Putamen (tissue), 1 donor: Measurements from ENCODE around the gene AK5.
"Not testable (repeated sequence)": the region's sequence is repeated elsewhere in the genome, so short reads cannot be mapped to it uniquely, and the experiment has no call there.

ENCODE experiments used
- DNase-seq: peaks from one replicate; pipeline ENCODE4 v3.0.0-alpha.2; 2016; ENCODE audit warnings: low spot score

AK5 gene

GRCh38 chr1:77499466-77499865, 217.6 kb downstream of the AK5 start:
- DNase-seq, result no peak

- no peak for DNase-seq
These were observed 223.2 kb downstream of the AK5 start for GRCh38 chr1:77504986-77505385.

GRCh38 chr1:77506771-77507170, 225.0 kb downstream of the AK5 start:
- no peak for DNase-seq

- peak; percentile 55 for DNase-seq
These were observed 227.3 kb downstream of the AK5 start for GRCh38 chr1:77509051-77509492.

- DNase-seq, result no peak
These were observed 228.1 kb downstream of the AK5 start for GRCh38 chr1:77509898-77510297.

GRCh38 chr1:77511440-77511840, 229.6 kb downstream of the AK5 start:
- DNase-seq, result no peak

- not testable (repeated sequence) for DNase-seq
These were observed 230.8 kb downstream of the AK5 start for GRCh38 chr1:77512650-77513049.

GRCh38 chr1:77513839-77514763, 232.3 kb downstream of the AK5 start:
- peak; percentile 90 for DNase-seq

- DNase-seq, result peak; percentile 81
These were observed 233.3 kb downstream of the AK5 start for GRCh38 chr1:77514921-77515776.

- no peak for DNase-seq
These were observed 234.3 kb downstream of the AK5 start for GRCh38 chr1:77516106-77516505.

GRCh38 chr1:77524038-77524437, 242.2 kb downstream of the AK5 start:
- DNase-seq, result no peak

- DNase-seq, result not testable (repeated sequence)
These were observed 249.3 kb downstream of the AK5 start for GRCh38 chr1:77531149-77531548.

- not testable (repeated sequence) for DNase-seq
These were observed 249.9 kb downstream of the AK5 start for GRCh38 chr1:77531596-77532280.

- DNase-seq, result no peak
These were observed 250.8 kb downstream of the AK5 start for GRCh38 chr1:77532641-77533040.

GRCh38 chr1:77533660-77534305, 252.0 kb downstream of the AK5 start:
- peak; percentile 79 for DNase-seq

- DNase-seq, result no peak
These were observed 252.6 kb downstream of the AK5 start for GRCh38 chr1:77534456-77534855.

GRCh38 chr1:77536813-77537212, 255.0 kb downstream of the AK5 start:
- no peak for DNase-seq

- no peak for DNase-seq
These were observed 257.2 kb downstream of the AK5 start for GRCh38 chr1:77538956-77539518.

- no peak for DNase-seq
These were observed 257.8 kb downstream of the AK5 start for GRCh38 chr1:77539519-77540142.

- DNase-seq, result no peak
These were observed 258.8 kb downstream of the AK5 start for GRCh38 chr1:77540501-77541161.
